Smooth muscle cell (in vitro differentiated cells): ENCODE data around the gene DUSP22. TPM values are rescaled to one million over a fixed set of nuclear protein-coding genes. Genes with fewer than 3 reads are reported as not detected.

Experiments
- DNase-seq: peaks from one replicate; lab custom pipeline; 2025; ENCODE audit not compliant: unreplicated experiment; lab: John Stamatoyannopoulos, UW
- H2AFZ ChIP-seq: fragments of 200-600 bp; sonication (generic); 2 replicates; pipeline ENCODE4 v1.6.0; 2016; ENCODE audit warnings: antibody characterized with exemption, low read depth, mild to moderate bottlenecking
- H3F3A ChIP-seq: fragments of 200-600 bp; sonication (generic); 2 replicates; pipeline ENCODE4 v1.6.0; 2017; ENCODE audit warnings: antibody characterized with exemption, low read depth
- H3K27ac ChIP-seq: fragments of 200-600 bp; sonication (generic); 2 replicates; pipeline ENCODE4 v1.5.1; 2016; ENCODE audit warnings: low read depth, mild to moderate bottlenecking
- H3K27me3 ChIP-seq: fragments of 200-600 bp; sonication (generic); 2 replicates; pipeline ENCODE4 v1.6.1; 2016; ENCODE audit warnings: low read depth, mild to moderate bottlenecking
- H3K36me3 ChIP-seq: fragments of 200-600 bp; sonication (generic); 2 replicates; pipeline ENCODE4 v1.5.1; 2016; ENCODE audit warnings: low read depth
- H3K4me1 ChIP-seq: fragments of 200-600 bp; sonication (generic); 2 replicates; pipeline ENCODE4 v1.5.1; 2016; ENCODE audit warnings: low read depth
- H3K4me2 ChIP-seq: fragments of 200-600 bp; sonication (generic); 2 replicates; pipeline ENCODE4 v1.6.0; 2016; ENCODE audit warnings: mild to moderate bottlenecking
- H3K4me3 ChIP-seq: fragments of 200-600 bp; sonication (generic); 2 replicates; pipeline ENCODE4 v1.5.1; 2016; ENCODE audit warnings: mild to moderate bottlenecking
- H3K79me2 ChIP-seq: fragments of 200-600 bp; sonication (generic); 2 replicates; pipeline ENCODE4 v1.6.0; 2016; ENCODE audit warnings: low read depth, mild to moderate bottlenecking
- H3K9ac ChIP-seq: fragments of 200-600 bp; sonication (generic); 2 replicates; pipeline ENCODE4 v1.6.0; 2016; ENCODE audit warnings: low read depth
- H3K9me3 ChIP-seq: fragments of 200-600 bp; sonication (generic); replicated peaks from 2 replicates; pipeline ENCODE4 v1.5.1; 2016; ENCODE audit warnings: low read depth
- H4K20me1 ChIP-seq: fragments of 200-600 bp; sonication (generic); 2 replicates; pipeline ENCODE4 v1.6.0; 2016; ENCODE audit warnings: low read depth
- CTCF ChIP-seq: fragments of 200-600 bp; sonication (generic); IDR thresholded peaks from 2 replicates; pipeline ENCODE4 v1.5.1; 2017; ENCODE audit warnings: borderline replicate concordance, mild to moderate bottlenecking, antibody characterized with exemption; ENCODE audit not compliant: insufficient read depth, poor library complexity, severe bottlenecking
- WGBS: methylation state at CpG from one replicate; pipeline ENCODE4 v1.1.7; 2016; ENCODE audit warnings: low lambda C conversion rate; 5-methylcytosine and 5-hydroxymethylcytosine counted together
- polyA plus RNA-seq: library from polyadenylated mRNA; unstranded; fragments of >200 nt; fragmentation: Nextera tagmentation; extraction: Ambion mirVana; gene quantifications from 2 replicates; pipeline ENCODE4 v1.2.1, GENCODE V29; 2016
- total RNA-seq: library from RNA; depleted of rRNA; stranded (reverse); fragments of >200 nt; gene quantifications from 2 replicates; pipeline ENCODE4 v1.2.3, GENCODE V29; 2014

DUSP22 gene
- total and polyA plus RNA-seq, 2 experiments from 2014 or later, result 16.3 to 19.1 TPM

- Histone ChIP-seq H3K9me3 (no peaks in the 10 kb centered on the region), H3K4me3 (no peak overlapping the region), H3K27ac (no peak overlapping the region), H4K20me1 (peaks cover 46% of the 10 kb centered on the region), H3K79me2 (peaks cover under 1% of the 10 kb centered on the region), H3K4me1 (no peaks in the 10 kb centered on the region), H3K27me3 (no peaks in the 10 kb centered on the region), H2AFZ (no peak overlapping the region), H3K9ac (no peak overlapping the region), H3F3A (no peaks in the 10 kb centered on the region), H3K36me3 (no peaks in the 10 kb centered on the region), H3K4me2 (no peak overlapping the region)
- 89% methylated on average over 9 of the region's 9 CpGs for WGBS
- DNase-seq, result no peak
- no peak for TF ChIP-seq CTCF
These were observed 11.0 kb downstream of the DUSP22 start for GRCh38 chr6:303263-303662.

- peaks cover 41% of the 10 kb centered on the region for H4K20me1 ChIP-seq
- no peaks in the 10 kb centered on the region for H3K36me3 ChIP-seq
- H3K27me3 ChIP-seq, result no peaks in the 10 kb centered on the region
- no peak overlapping the region for H3K27ac ChIP-seq
- H3K4me1 ChIP-seq, result no peaks in the 10 kb centered on the region
- H2AFZ ChIP-seq, result no peak overlapping the region
- no peak overlapping the region for H3K4me3 ChIP-seq
- H3K9me3 ChIP-seq, result no peaks in the 10 kb centered on the region
- no peak for DNase-seq
- no peak overlapping the region for H3K4me2 ChIP-seq
- TF ChIP-seq CTCF, result no peak
- no peaks in the 10 kb centered on the region for H3K79me2 ChIP-seq
- no peaks in the 10 kb centered on the region for H3F3A ChIP-seq
- H3K9ac ChIP-seq, result no peak overlapping the region
- 90% methylated on average over 21 of the region's 21 CpGs for WGBS
These were observed 11.8 kb downstream of the DUSP22 start for GRCh38 chr6:303948-304558.

GRCh38 chr6:304833-305370 is 12.6 kb downstream of the DUSP22 start:
- TF ChIP-seq CTCF, result no peak
- Histone ChIP-seq H3K4me2 (no peak overlapping the region), H3K4me1 (no peaks in the 10 kb centered on the region), H3K27me3 (no peaks in the 10 kb centered on the region), H3K9ac (no peak overlapping the region), H3K79me2 (no peaks in the 10 kb centered on the region), H3F3A (no peaks in the 10 kb centered on the region), H3K27ac (no peak overlapping the region), H3K36me3 (no peaks in the 10 kb centered on the region), H4K20me1 (peaks cover 36% of the 10 kb centered on the region), H2AFZ (no peak overlapping the region), H3K4me3 (no peak overlapping the region), H3K9me3 (no peaks in the 10 kb centered on the region)
- no peak for DNase-seq
- 85% methylated on average over 8 of the region's 8 CpGs for WGBS
